Large intestine (tissue), 3 donors: Measurements from ENCODE around the gene MRM3. TPM values are rescaled to one million over a fixed set of nuclear protein-coding genes. Genes with fewer than 3 reads are reported as not detected.
"Not testable (repeated sequence)": the region's sequence is repeated elsewhere in the genome, so short reads cannot be mapped to it uniquely, and the experiment has no call there.

Experiments
- DNase-seq, 2 donors: peaks; one replicate each; pipeline versions ENCODE4 v3.0.0 to v3.0.0-alpha.2; 2013
- H3K27ac ChIP-seq: one replicate; pipeline ENCODE4 v1.5.1; 2013; ENCODE audit warnings: low read length
- H3K27me3 ChIP-seq: 2 replicates; pipeline ENCODE4 v1.6.1; 2013; ENCODE audit warnings: low read length; ENCODE audit not compliant: control insufficient read depth, insufficient read depth
- H3K36me3 ChIP-seq: 2 replicates; pipeline ENCODE4 v1.6.1; 2013; ENCODE audit warnings: low read length; ENCODE audit not compliant: control insufficient read depth, insufficient read depth
- H3K4me1 ChIP-seq: one replicate; pipeline ENCODE4 v1.6.1; 2013; ENCODE audit warnings: low read length; ENCODE audit not compliant: control insufficient read depth, insufficient read depth
- H3K4me3 ChIP-seq: one replicate; pipeline ENCODE4 v1.5.1; 2013; ENCODE audit warnings: low read length
- H3K9me3 ChIP-seq: one replicate; pipeline ENCODE4 v1.6.1; 2013; ENCODE audit warnings: mild to moderate bottlenecking, low read depth, low read length, moderate library complexity; ENCODE audit not compliant: control insufficient read depth
- WGBS: methylation state at CpG from one replicate; pipeline ENCODE4 v1.1.5; 2013; ENCODE audit warnings: low lambda C conversion rate; ENCODE audit not compliant: insufficient coverage; 5-methylcytosine and 5-hydroxymethylcytosine counted together
- polyA plus RNA-seq: library from polyadenylated mRNA; unstranded; fragments of 120-200 nt; gene quantifications from one replicate; pipeline ENCODE4 v1.2.1, GENCODE V29; 2013

The MRM3 gene
- polyA plus RNA-seq, 1 donor, result 14.7 TPM

GRCh38 chr17:745406-745805 lies 36.7 kb upstream of the MRM3 start:
- Histone ChIP-seq H3K27me3 (no peaks in the 10 kb centered on the region), H3K4me1 (peaks cover under 1% of the 10 kb centered on the region), H3K27ac (no peak overlapping the region), H3K4me3 (no peak overlapping the region), H3K9me3 (no peaks in the 10 kb centered on the region), H3K36me3 (peaks cover 78% of the 10 kb centered on the region)
- WGBS, result no CpG with 5 or more reads among the region's 11 CpGs
- no peak for DNase-seq

GRCh38 chr17:746181-746580 lies 36.0 kb upstream of the MRM3 start:
- H3K27me3 ChIP-seq, result no peaks in the 10 kb centered on the region
- H3K4me1 ChIP-seq, result peaks cover 9% of the 10 kb centered on the region
- no peaks in the 10 kb centered on the region for H3K9me3 ChIP-seq
- peaks cover 70% of the 10 kb centered on the region for H3K36me3 ChIP-seq
- no peak overlapping the region for H3K27ac ChIP-seq
- no peak overlapping the region for H3K4me3 ChIP-seq
- no CpG with 5 or more reads among the region's 9 CpGs for WGBS
- DNase-seq, result no peak

- H3K4me1 ChIP-seq, result peaks cover 10% of the 10 kb centered on the region
- no peaks in the 10 kb centered on the region for H3K9me3 ChIP-seq
- no peak for DNase-seq
- no CpG with 5 or more reads among the region's 38 CpGs for WGBS
- peaks cover 62% of the 10 kb centered on the region for H3K36me3 ChIP-seq
- H3K27me3 ChIP-seq, result no peaks in the 10 kb centered on the region
- H3K4me3 ChIP-seq, result no peak overlapping the region
- H3K27ac ChIP-seq, result no peak overlapping the region
Measured at GRCh38 chr17:746783-747629, 35.1 kb upstream of the MRM3 start.

GRCh38 chr17:748604-749003 lies 33.5 kb upstream of the MRM3 start:
- not testable (repeated sequence) for H3K9me3 ChIP-seq, DNase-seq, H3K27me3 ChIP-seq, H3K4me3 ChIP-seq, H3K27ac ChIP-seq
- peaks cover 13% of the 10 kb centered on the region for H3K4me1 ChIP-seq
- peaks cover 48% of the 10 kb centered on the region for H3K36me3 ChIP-seq
- no CpG with 5 or more reads among the region's 4 CpGs for WGBS

GRCh38 chr17:749359-749758 lies 32.8 kb upstream of the MRM3 start:
- not testable (repeated sequence) for H3K9me3 ChIP-seq, H3K27me3 ChIP-seq, H3K27ac ChIP-seq, H3K4me3 ChIP-seq, DNase-seq
- Histone ChIP-seq H3K4me1 (peaks cover 13% of the 10 kb centered on the region), H3K36me3 (peaks cover 40% of the 10 kb centered on the region)
- WGBS, result no CpG with 5 or more reads among the region's 7 CpGs

- Histone ChIP-seq H3K4me3 (peak overlapping the region; percentile 64), H3K36me3 (peaks cover 28% of the 10 kb centered on the region), H3K4me1 (peaks cover 13% of the 10 kb centered on the region), H3K9me3 (no peaks in the 10 kb centered on the region), H3K27me3 (no peaks in the 10 kb centered on the region), H3K27ac (no peak overlapping the region)
- DNase-seq, result no peak
- WGBS, result no CpG with 5 or more reads among the region's 8 CpGs
Measured at GRCh38 chr17:750431-751037, 31.6 kb upstream of the MRM3 start.

GRCh38 chr17:751269-752001 lies 30.7 kb upstream of the MRM3 start:
- H3K4me1 ChIP-seq, result peaks cover 13% of the 10 kb centered on the region

GRCh38 chr17:752002-752619 lies 30.0 kb upstream of the MRM3 start, which contains the start of gene GEMIN4:
GEMIN4 (minus strand) TSS chr17:752264; CDS start chr17:752142, 122 bp downstream.
- H3K36me3 ChIP-seq, result peaks cover 16% of the 10 kb centered on the region
- peak within 1 kb of the TSS; percentile 64 for H3K4me3 ChIP-seq
- peak; percentile 89 to 92 for DNase-seq
- H3K4me1 ChIP-seq, result peaks cover 13% of the 10 kb centered on the region
- no peaks in the 10 kb centered on the region for H3K9me3 ChIP-seq
- peak within 1 kb of the TSS; percentile 21 for H3K27ac ChIP-seq
- no CpG with 5 or more reads among the region's 87 CpGs for WGBS
- no peaks in the 10 kb centered on the region for H3K27me3 ChIP-seq

More at GRCh38 chr17:751269-752001, 30.7 kb upstream of the MRM3 start:
- Histone ChIP-seq H3K36me3 (peaks cover 19% of the 10 kb centered on the region), H3K4me3 (peak overlapping the region; percentile 64), H3K9me3 (no peaks in the 10 kb centered on the region), H3K27ac (peak overlapping the region; percentile 8), H3K27me3 (no peaks in the 10 kb centered on the region)
- DNase-seq, result peak; percentile 19 to 67
- WGBS, result no CpG with 5 or more reads among the region's 49 CpGs

- H3K27ac ChIP-seq, result peak overlapping the region; percentile 21
- H3K36me3 ChIP-seq, result peaks cover 10% of the 10 kb centered on the region
- H3K4me3 ChIP-seq, result peak overlapping the region; percentile 64
- peaks cover 13% of the 10 kb centered on the region for H3K4me1 ChIP-seq
- DNase-seq, result peak; percentile 63 to 68
- no CpG with 5 or more reads among the region's 43 CpGs for WGBS
- no peaks in the 10 kb centered on the region for H3K27me3 ChIP-seq
- H3K9me3 ChIP-seq, result no peaks in the 10 kb centered on the region
Measured at GRCh38 chr17:752620-753219, 29.4 kb upstream of the MRM3 start.
